NCI-H2196 (cell line): Measurements from ENCODE around the gene NOSTRIN.

ENCODE experiments used
- DNase-seq: peaks from one replicate; lab custom pipeline; 2025; ENCODE audit not compliant: unreplicated experiment; lab: John Stamatoyannopoulos, UW

Gene NOSTRIN

GRCh38 chr2:168913495-168913894, 111.1 kb downstream of the NOSTRIN start:
- DNase-seq: no peak
